GM21529 (cell line): ENCODE results near the gene LCE7A.

Experiments
- ATAC-seq: cut with Tn5 transposase; IDR thresholded peaks from one replicate; pipeline ENCODE4 v1.9.1; 2021; ENCODE audit not compliant: unreplicated experiment

LCE7A gene, protein sequence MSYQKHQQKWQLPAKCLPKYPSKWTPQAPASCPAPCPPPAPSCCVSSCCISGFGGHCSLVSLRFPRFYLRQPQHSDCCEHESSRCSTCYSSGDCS

DNA sequence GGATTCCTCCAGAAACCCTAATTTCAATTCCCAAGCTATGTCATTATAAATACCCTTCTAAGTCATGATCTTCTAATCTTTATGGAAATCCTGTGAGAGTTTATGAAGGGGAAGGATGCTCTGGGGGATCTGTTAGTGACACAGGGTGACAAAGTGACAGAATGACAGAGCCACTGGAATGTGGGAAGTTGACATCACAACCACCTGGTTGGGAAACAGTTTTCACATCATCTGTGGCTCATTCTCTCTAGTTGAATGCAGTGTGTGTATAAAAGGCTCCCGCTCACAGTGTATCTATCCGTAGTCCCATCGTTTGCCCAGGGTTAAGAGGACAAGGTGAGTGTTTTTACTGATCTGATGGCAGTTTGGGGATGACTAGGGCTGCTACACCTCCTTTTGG is at the start of gene LCE7A:
LCE7A (plus strand) TSS at position 301 of the 400 bp plus-strand sequence. CDS start 702 bp downstream, outside the sequence.
- no peak for ATAC-seq

DNA sequence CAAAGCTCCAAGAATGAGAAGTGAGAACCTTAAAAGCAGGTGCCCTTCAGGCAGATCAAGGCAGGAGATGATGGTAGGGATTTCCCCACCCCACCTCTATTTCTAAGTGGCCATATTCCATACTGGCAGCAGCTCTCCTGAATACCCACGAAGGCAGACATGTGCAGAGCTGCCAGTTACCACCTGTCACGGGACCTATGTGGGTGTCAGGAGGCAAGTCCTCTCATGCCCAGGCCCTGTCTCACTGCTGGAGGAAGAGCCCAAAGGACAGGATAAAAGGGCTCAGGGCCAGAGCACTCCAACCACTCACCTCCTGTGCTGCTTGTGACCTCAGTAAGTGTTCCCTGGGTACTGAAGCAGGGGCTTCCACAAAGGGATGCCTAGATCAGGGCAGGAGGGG is 48.7 kb upstream of the LCE7A start:
- ATAC-seq = no peak

DNA sequence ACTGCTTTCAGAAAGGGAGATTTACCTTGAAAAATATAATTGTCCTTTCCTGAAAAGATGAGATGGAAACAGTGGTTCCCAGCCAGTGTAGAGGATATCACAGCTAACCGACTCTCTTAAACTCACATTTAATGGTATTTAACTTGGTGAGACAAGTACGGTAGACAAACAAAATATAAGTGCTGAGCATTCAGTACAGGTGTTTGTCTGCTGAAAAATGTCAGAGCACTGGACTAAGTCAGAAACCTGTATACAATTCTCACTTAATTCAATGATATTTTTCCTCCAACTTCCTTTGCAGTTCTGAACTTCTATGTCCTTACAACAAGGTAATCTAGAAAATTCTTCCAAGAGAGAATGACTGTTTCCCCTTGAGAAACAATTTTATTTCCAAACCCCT is 48.1 kb upstream of the LCE7A start, which contains the start of gene LCE1B:
LCE1B (plus strand) TSS at position 301 of the 400 bp plus-strand sequence. CDS start 476 bp downstream, outside the sequence.
- no peak for ATAC-seq

DNA sequence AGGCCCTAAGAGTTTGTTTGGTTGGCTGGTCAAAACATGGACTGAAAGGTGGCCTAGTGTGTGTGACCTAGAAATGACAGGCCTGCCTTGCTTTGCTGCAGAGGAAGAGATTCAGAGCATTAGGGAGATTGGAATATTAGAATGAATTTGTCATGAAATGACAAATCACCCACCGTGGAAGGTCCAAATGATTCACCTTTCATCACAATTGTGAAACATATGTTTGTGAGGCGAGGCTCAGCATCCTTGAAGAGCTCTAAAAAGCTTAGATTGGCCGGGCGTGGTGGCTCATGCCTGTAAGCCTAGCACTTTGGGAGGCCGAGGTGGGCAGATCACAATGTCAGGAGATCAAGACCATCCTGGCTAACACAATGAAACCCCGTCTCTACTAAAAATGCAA is 42.5 kb upstream of the LCE7A start:
- ATAC-seq = no peak

DNA sequence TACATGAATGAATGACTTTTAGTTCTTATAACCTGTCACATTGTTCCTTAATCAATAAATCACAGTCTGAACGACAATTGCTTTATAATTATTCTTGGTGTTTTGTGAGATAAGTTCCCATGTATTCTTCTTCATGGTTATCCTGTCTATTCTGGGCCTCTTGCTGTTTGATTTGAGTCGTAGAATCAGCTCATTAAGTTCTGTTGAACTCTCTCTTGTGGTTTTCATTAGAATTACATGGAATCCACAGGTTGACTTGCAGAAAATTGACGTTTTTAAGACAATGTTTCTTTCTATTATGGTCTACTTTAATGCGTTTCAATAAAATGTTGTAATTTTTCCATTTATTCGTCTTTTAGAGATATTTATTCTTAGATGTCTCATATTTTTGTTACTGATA is 36.5 kb upstream of the LCE7A start:
- ATAC-seq = no peak

DNA sequence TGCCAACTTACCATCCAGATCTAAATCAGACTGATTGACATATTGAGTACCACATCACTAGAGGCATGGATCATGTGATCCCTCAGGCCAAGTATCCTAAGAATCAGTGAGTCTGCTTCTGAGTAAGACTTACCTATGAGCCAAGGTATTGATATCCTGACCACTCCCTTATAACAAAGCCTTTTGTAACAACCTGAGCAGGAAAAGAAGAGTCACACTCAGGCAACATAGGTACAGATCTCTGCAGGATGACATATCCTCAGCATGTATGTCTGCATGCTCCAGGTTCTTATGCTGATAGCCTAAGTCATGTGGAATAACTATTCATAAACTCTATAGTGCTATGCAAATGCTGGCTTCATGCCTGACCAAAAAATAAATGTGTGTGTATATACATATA is 34.8 kb upstream of the LCE7A start:
- no peak for ATAC-seq

DNA sequence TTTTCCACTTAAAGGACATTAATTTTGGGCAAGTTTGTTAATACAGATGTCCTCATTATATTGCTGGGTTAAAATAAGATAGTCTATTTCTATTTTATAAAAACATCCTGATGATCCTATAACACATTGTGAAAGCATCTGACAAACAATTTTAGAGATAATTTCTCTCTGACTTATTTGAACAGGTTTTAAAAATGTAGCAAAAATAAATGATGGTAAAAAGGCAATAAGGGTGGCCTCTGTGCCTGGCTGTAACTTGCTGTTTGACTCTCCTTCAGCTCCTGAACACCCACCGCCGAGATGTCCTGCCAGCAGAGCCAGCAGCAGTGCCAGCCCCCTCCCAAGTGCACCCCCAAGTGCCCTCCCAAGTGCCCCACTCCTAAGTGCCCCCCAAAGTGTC is 32.6 kb upstream of the LCE7A start, which contains the start of gene LCE1A:
LCE1A (plus strand) TSS at position 301 of the 400 bp plus-strand sequence; CDS start at position 301, 0 bp downstream.
- ATAC-seq = no peak

DNA sequence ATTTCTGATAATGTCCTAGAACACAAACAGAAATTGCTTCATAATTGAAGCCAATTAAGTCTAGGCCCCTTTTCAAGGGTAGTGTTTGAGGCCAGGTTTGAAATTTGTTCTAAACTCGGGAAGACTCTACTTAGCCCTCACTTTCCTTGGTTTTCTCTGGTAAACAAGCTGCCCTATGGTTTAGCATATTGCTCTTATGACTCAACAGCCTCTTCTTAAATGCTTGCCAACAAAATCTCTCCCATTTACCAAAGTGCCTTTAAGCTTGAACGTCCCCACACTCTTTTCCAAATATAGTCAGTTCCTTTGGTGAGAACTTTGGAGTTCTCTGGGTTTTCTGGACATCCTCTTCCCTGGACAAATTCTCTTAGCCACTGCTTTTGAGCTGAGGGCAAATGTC is 22.9 kb upstream of the LCE7A start:
- ATAC-seq = no peak

DNA sequence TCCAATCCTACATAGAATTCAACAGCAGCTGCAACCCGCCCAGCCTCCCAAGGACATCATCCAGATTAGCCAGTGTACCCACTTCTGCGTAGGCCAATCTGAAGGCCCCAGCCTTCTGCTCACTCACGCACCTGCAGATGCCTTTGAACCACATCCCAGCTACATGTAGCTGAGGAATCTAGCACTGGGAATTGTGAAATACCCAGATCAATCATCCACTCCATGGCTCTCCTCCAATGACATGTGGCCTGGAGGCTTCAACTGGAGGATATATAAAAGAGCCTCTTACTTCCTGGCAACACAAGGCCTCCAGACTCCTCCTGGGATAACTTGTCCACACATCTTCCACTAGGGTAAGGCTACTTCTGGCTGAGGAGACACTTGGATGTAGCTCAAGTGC is 17.2 kb upstream of the LCE7A start, which contains the start of gene LCE6A:
LCE6A (plus strand) TSS at position 301 of the 400 bp plus-strand sequence. CDS start 665 bp downstream, outside the sequence.
- ATAC-seq = no peak

DNA sequence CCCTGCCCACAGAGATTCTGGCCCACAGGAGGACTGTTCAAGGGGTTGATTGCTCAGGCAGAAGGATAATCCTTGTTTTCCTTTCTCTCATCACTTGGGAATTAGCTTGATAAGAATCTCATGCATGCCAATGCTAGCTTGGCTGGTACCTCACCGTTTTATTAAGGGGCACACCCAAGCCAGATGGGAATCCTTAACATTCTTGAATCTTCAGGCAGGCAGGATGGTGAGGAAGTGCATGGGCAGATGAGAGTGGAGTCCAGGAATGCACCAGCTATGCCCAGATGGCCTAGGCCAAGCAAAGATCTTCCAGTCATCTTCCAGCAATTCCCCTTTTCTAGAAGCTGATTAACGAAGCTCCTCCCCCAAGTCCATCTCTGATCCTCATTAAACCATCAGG is 4.1 kb upstream of the LCE7A start:
- ATAC-seq = no peak

DNA sequence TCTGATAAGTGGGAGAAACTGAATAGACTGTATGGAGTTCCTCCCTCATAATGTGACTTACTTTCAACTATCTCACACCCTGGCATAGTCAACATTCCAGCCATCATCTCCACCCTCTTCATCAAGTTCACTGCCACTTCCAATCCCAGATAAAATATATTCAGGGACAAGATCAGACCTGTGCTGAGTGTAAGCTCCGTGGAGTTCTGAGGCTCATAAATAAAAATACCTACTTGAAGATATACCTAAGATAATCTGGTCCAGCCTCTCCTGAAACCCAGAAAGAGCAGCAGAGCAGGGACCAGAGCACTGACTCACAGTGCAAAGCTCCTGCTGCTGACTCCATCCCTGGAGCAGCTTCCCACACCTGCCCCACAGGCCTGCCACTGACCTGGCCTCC is 1.7 kb upstream of the LCE7A start:
- no peak for ATAC-seq

DNA sequence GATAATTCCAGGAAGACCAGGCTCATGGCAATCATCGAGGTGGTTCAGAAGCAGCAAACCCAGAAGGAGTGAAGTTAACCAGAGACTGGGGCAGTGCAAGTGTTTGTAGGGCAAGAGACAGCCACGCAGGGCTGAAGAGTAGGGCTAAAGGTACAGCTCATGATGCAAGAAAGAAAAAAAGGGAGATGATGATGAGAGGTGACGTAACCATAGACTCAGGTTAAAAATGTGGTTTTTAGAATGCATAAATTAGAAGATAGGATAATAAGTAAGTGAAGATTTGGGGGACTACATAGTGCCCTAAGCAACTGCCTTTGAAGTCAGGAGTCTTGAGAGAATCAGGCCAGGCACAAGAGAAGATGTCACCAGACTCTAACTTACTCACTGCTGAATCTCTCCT is 333 bp downstream of the LCE7A start:
- ATAC-seq = no peak

DNA sequence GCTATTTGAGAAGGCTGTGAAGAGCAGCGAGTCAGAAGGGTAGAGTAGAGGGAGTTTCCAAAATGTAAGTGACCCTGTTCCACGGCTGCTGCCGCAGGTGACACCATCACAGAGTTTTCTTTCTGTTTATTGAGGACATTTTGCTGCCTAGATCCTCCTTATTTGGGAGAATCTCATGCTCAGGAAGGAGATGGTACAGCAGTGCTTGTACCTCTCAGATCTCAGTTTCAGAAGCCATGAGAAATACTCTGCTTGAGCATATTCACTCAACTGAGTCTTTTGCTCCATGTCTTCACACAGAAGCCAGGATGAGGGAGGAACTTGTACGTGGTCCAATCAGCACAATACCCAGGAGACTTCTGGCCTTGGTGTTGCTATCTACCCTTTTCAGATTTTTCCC is 1.6 kb downstream of the LCE7A start:
- ATAC-seq = no peak

DNA sequence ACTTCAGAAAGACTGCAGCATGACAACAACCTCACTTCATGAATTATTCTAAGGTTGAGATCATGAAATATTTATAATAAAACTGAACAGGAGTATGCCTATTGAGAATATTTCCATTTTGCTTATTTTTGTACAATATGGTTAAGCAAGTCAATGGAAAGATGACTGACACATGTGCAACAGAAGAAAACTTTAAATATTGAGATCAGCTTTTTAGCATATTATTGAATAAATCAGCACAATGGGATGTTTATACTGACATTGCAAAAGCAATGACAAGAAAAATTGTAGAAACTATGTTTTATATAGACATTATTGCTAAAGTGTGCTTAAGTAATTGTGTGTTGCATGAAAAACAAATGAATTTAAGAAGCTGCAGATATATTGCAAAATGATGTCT is 4.6 kb downstream of the LCE7A start:
- ATAC-seq = no peak

DNA sequence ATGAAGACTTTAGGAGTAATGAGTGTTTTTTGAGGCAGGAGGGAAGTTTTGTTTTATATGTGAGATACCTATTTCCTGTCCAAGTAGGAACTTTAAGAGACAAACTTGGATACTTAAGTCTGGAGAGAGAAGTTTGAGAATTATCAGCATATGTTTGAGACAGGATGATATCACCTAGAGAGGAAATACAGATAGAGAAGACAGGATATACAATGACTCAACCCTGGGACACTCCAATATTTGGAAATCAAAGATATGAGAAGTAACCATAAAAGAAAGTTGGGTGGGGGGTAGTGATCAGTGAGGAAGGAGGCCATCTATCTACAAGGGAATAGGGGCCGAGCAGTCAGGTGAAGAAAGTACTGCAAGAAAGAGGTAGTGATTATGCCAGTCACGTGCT is 6.5 kb downstream of the LCE7A start:
- no peak for ATAC-seq

DNA sequence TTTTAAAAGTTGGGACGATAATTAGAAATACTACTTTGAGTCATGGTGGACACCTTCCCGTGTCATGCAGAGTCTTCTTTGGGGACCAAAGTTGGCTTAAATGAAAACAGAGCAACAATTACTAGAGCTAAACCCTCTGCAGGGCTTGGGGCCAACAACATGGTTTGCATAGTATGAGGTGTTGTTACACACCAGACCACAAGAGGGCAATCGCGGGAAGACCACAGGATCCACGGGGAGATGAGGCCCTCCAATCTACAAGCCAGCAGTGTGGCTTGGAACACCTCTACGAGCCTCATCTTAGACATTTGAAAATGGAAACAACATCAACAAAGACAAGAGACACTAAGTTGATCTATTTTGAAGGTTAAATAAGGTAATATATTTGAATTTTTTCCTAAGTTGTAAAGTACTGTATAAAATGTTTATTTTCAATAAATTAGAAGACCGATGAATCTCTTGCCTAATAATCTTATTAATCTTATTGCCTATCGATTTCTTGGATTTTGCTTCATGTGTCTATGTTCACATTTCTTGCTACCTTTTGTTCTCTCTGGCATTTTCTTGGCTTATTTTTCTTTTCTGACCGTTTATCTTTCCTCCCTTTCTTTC is 10.1 kb downstream of the LCE7A start:
- ATAC-seq = peak; percentile 55

DNA sequence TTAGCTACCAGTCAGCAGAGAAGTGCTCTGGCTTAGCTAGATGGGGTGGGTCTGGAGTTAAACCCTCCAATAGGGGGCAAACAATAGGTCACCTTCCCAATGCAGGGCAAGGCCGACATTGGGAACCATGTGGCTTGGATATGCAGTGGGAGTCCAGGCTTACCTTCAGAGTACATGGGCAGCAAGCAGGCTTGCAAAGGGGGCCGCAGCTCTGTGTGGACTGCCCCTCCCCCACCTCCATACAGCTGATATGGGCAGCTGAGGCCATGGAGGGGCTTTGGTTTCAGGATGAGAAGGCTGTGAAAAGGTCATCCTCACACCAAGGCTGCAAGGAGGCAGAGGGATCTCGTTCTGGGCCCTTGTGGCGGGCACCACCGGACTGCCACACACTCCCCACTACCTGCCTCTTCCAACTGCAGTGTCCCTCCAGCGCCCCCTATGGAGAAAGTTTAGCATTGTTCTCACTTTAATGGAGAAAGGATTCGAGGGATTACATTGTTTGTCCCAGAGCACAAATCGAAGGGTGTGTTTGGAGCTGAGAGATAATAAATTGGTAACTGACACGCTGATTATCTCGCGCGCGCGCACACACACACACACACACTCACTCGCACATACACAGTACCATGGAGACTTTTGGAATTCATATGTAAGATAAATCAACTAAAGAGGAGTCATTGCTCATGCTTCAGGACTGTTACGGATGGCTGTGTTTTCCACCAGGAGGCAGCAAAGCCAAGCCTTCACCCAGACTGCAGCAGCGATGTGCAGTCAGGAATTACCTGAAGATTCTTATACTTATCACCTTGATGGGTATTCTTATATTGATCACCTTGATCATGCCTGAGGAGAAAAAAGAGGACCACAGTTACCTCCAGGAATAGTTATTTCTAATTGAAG is 11.3 kb downstream of the LCE7A start:
- no peak for ATAC-seq

DNA sequence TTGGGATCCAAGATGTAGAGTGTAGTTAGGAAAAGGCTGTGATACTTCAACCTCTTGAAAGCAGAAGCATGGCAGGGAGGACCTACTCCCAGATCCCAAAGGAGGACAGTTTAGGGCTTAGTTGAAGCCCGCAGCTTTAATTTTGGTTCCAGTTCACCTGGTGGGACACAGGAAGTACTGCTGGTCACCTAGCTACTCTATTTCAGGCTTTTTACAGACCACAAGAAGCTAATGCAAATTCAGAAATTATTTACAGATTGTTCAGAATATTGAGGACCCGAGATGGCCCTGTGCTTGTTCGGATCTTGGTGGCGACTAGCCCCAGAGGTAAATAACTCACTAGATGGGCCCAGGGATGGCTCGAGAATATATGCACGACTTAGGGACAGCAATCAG is 11.9 kb downstream of the LCE7A start:
- no peak for ATAC-seq

DNA sequence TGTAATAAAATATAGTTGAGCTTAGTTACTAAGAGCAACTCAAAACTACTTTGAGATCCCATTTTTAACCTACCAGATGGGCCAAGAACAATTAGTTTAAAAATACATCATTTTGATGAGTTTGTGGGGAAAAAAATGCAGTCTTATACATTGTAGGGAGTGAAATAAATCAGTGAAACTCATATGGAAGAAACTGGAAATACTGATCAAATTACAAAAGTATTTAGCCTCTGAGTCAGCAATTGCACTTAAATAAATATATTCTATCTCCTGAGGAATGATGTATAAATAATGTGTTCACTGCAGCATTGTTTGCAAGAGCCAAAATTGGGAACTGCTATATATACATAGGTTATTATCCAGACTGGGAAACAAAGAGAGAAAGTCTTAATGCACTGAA is 13.7 kb downstream of the LCE7A start:
- no peak for ATAC-seq

DNA sequence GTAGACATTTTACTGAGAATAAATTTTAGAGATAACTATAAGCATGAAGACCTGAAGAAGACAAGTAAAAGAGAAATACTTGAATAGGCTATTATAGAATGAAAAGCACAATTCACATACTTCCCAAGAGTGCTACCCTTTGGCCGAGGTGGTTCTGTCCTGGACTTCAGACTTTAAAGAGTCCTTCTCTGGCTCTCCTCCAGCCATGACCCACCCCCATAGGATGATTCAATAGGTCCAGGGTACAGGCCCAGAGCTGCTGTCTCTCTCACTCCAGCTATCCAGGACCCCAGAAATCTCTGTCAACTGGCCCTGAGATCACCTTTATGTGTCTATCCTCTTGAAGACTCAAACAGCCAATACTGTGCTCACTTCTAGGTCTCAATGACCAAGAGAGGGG is 17.0 kb downstream of the LCE7A start:
- no peak for ATAC-seq

DNA sequence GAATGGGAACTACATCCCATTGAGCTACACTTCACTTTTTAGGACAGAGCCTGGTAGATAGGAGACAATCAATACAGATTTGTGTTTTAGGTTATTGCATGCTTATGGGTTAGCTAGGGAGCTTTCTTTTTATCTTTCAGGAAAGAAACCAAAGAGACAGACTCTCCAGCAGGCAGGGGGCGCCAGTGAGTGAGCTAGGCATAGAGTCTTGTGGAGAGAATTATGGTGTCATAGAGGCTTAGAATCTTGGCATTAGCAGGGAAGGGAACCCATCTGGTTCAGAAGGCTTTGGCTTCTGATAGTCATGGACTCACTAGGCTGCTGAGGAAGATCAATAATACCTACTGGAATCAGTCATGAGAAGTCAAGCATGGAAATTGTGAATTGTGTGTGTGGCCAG is 18.2 kb downstream of the LCE7A start, which contains the start of gene SMCP:
SMCP (plus strand) TSS at position 281 of the 400 bp plus-strand sequence. CDS start 6,101 bp downstream, outside the sequence.
- no peak for ATAC-seq
